ENCODE data around the gene BOC. TPM values are rescaled to one million over a fixed set of nuclear protein-coding genes. Genes with fewer than 3 reads are reported as not detected.

BOC gene
- total RNA-seq, 1 donor from 2014 or later, result 93.1 TPM

DNA sequence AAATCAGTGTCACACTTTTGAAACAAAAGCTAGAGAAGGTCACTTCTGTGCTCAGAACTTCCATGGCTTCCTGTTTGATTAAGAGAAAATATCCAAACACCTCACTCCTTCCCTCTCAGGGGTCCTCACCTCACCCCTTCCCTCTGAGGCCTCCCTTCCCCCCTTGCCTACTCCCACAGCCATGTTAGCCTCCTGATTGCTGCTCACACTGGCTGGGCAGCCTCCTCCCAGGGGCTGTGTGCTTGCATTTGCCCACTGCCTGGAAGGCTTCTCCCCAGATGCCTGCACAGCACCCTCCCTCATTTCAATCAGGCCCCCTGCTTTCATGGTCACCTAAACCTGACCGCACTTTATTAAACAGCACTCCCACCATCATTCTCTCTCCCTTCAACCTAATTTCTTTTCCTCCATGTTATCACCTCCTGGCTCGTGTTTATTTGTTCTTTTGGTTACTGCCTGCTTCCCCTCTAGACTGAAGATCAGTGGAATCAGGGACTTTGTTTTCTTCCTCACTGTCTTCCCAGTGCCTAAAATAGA lies 10.4 kb downstream of the BOC start:
- intact Hi-C loops (cut with DNase I), result no loop called here

GRCh38 chr3:113222451-113223086 lies 11.2 kb downstream of the BOC start:
- Histone ChIP-seq H3K27ac (no peak overlapping the region), H3K27me3 (no peaks in the 10 kb centered on the region), H3K4me3 (no peak overlapping the region), H3K9me3 (no peaks in the 10 kb centered on the region), H3K36me3 (peaks cover 0 to 14% of the 10 kb centered on the region in 2 donors), H3K4me1 (peaks cover 34% of the 10 kb centered on the region)
- no peak for DNase-seq (ENCODE audit: extremely low spot score in 2 of 2)
- TF ChIP-seq POLR2AphosphoS5 (IDR thresholded peaks at IDR 0.05; ENCODE audit: insufficient read depth in 1 of 2, low read depth in 1 of 2) (no peak), POLR2A (IDR thresholded peaks at IDR 0.05) (no peak)
- TF ChIP-seq, protein P1, sequence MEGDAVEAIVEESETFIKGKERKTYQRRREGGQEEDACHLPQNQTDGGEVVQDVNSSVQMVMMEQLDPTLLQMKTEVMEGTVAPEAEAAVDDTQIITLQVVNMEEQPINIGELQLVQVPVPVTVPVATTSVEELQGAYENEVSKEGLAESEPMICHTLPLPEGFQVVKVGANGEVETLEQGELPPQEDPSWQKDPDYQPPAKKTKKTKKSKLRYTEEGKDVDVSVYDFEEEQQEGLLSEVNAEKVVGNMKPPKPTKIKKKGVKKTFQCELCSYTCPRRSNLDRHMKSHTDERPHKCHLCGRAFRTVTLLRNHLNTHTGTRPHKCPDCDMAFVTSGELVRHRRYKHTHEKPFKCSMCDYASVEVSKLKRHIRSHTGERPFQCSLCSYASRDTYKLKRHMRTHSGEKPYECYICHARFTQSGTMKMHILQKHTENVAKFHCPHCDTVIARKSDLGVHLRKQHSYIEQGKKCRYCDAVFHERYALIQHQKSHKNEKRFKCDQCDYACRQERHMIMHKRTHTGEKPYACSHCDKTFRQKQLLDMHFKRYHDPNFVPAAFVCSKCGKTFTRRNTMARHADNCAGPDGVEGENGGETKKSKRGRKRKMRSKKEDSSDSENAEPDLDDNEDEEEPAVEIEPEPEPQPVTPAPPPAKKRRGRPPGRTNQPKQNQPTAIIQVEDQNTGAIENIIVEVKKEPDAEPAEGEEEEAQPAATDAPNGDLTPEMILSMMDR (IDR thresholded peaks at IDR 0.05), result no peak
- intact Hi-C loops (cut with DNase I), result no loop called here

More for the DNA sequence above, 10.4 kb downstream of the BOC start:
- H3K27ac ChIP-seq, result no peak overlapping the region
- H3K36me3 ChIP-seq, result peaks cover 0 to 14% of the 10 kb centered on the region in 2 donors
- peaks cover 35% of the 10 kb centered on the region for H3K4me1 ChIP-seq
- H3K4me3 ChIP-seq, result no peak overlapping the region
- H3K27me3 ChIP-seq, result no peaks in the 10 kb centered on the region
- DNase-seq (ENCODE audit: extremely low spot score in 2 of 2), result no peak
- no peaks in the 10 kb centered on the region for H3K9me3 ChIP-seq
- TF ChIP-seq POLR2A (IDR thresholded peaks at IDR 0.05), result no peak
- TF ChIP-seq, protein P1 (IDR thresholded peaks at IDR 0.05), result no peak
- no peak for TF ChIP-seq POLR2AphosphoS5 (IDR thresholded peaks at IDR 0.05; ENCODE audit: insufficient read depth in 1 of 2, low read depth in 1 of 2)

GRCh38 chr3:113223475-113224281 lies 12.3 kb downstream of the BOC start:
- no peak for DNase-seq (ENCODE audit: extremely low spot score in 2 of 2)
- peaks cover 43% of the 10 kb centered on the region for H3K4me1 ChIP-seq
- no peak overlapping the region for H3K4me3 ChIP-seq
- intact Hi-C loops (cut with DNase I), result no loop called here
- H3K36me3 ChIP-seq, result peaks cover 0 to 9% of the 10 kb centered on the region in 2 donors
- no peak overlapping the region for H3K27ac ChIP-seq
- no peaks in the 10 kb centered on the region for H3K27me3 ChIP-seq
- TF ChIP-seq POLR2AphosphoS5 (IDR thresholded peaks at IDR 0.05; ENCODE audit: insufficient read depth in 1 of 2, low read depth in 1 of 2) (no peak), POLR2A (IDR thresholded peaks at IDR 0.05) (no peak)
- TF ChIP-seq, protein P1 (IDR thresholded peaks at IDR 0.05), result no peak
- H3K9me3 ChIP-seq, result no peaks in the 10 kb centered on the region

DNA sequence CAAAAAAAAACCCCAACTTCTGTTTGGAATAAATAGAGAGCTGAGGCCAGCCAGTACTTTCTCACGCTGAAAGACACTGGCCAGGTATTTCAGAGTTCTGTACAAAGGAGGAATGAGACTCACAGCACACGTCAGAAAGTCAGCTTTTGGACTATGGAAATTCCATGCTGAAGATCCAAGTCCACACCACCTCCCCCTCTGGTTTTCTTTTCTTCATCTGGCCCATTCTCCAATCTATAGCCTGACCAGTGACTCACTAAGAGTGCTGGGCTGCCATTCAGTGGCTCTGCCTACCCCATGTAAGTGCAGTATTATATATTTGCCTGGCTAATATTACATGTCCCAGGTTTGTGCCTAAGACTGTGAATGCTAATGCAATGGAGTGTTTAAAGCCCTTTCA lies 13.9 kb downstream of the BOC start:
- peaks cover 0 to 9% of the 10 kb centered on the region in 2 donors for H3K36me3 ChIP-seq
- no peak for DNase-seq (ENCODE audit: extremely low spot score in 2 of 2)
- no peak overlapping the region for H3K4me3 ChIP-seq
- no peak overlapping the region for H3K27ac ChIP-seq
- TF ChIP-seq POLR2AphosphoS5 (IDR thresholded peaks at IDR 0.05; ENCODE audit: insufficient read depth in 1 of 2, low read depth in 1 of 2) (no peak), POLR2A (IDR thresholded peaks at IDR 0.05) (no peak)
- TF ChIP-seq, protein P1 (IDR thresholded peaks at IDR 0.05), result no peak
- H3K4me1 ChIP-seq, result peaks cover 37% of the 10 kb centered on the region
- intact Hi-C loops (cut with DNase I), result no loop called here
- no peaks in the 10 kb centered on the region for H3K27me3 ChIP-seq
- H3K9me3 ChIP-seq, result no peaks in the 10 kb centered on the region
